GM18861 (cell line): ENCODE measurements around the gene CACNA1I.
"Not testable (repeated sequence)": the region's sequence is repeated elsewhere in the genome, so short reads cannot be mapped to it uniquely, and the experiment has no call there.

ENCODE experiments used
- ATAC-seq: cut with Tn5 transposase; IDR thresholded peaks from one replicate; pipeline ENCODE4 v1.9.1; 2021; ENCODE audit not compliant: unreplicated experiment

Gene CACNA1I

DNA sequence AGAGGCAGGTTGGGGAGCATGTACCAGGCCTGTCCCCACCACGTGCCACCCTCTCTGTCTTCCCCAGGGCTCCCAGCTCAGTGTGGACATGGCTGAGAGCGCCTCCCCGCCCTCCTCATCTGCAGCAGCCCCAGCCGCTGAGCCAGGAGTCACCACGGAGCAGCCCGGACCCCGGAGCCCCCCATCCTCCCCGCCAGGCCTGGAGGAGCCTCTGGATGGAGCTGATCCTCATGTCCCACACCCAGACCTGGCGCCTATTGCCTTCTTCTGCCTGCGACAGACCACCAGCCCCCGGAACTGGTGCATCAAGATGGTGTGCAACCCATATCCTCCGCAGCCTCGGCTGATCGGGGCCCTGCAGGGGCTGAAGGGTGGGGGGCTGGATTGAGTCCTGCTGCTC lies at the start of gene CACNA1I:
CACNA1I (plus strand) TSS at position 89 of the 400 bp plus-strand sequence; CDS start at position 89, 0 bp downstream.
- no peak for ATAC-seq

DNA sequence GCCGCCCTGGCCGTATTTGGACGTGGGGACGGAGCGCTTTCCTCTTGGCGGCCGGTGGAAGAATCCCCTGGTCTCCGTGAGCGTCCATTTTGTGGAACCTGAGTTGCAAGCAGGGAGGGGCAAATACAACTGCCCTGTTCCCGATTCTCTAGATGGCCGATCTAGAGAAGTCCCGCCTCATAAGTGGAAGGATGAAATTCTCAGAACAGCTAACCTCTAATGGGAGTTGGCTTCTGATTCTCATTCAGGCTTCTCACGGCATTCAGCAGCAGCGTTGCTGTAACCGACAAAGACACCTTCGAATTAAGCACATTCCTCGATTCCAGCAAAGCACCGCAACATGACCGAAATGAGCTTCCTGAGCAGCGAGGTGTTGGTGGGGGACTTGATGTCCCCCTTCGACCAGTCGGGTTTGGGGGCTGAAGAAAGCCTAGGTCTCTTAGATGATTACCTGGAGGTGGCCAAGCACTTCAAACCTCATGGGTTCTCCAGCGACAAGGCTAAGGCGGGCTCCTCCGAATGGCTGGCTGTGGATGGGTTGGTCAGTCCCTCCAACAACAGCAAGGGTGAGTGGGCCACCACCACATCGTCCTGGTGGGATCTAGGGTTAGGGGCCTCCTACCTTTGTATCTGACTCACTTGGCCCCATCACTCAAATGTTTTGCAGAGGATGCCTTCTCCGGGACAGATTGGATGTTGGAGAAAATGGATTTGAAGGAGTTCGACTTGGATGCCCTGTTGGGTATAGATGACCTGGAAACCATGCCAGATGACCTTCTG lies 49.3 kb upstream of the CACNA1I start:
- ATAC-seq, result not testable (repeated sequence)

DNA sequence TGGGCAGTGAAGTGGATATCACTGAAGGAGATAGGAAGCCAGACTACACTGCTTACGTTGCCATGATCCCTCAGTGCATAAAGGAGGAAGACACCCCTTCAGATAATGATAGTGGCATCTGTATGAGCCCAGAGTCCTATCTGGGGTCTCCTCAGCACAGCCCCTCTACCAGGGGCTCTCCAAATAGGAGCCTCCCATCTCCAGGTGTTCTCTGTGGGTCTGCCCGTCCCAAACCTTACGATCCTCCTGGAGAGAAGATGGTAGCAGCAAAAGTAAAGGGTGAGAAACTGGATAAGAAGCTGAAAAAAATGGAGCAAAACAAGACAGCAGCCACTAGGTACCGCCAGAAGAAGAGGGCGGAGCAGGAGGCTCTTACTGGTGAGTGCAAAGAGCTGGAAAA lies 48.5 kb upstream of the CACNA1I start:
- not testable (repeated sequence) for ATAC-seq

DNA sequence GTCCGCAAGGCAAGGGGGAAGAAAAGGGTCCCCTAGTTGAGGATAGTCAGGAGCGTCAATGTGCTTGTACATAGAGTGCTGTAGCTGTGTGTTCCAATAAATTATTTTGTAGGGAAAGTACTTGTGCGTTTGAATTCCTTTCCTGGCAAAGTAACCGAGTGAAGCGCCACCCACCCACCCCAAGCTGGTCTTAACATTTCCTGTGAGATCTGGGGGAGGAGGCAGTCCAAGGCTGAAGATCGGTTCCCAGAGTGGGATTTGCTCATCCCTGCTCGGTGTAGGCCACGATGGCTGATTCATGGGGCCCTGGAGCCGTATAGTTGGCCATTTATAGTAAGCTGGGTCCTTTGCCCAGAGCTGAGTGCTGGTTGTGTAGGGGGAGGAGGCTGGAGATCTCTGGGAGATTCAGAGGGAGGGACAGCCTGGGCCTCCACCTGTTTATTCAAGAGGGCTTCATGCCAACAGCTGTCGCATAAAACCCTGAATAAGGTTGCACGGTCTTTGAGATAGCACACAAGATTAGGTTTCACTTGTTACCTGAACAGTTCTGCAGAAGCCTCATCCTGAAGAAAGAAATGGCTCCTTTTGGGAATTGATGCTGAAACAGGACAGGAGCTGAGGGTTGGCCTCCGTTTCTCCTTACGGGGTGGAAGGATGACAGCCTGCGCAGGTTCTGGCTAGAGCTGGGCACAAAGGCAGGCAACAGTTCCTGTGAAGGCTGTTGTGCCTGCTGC lies 47.8 kb upstream of the CACNA1I start:
- no peak for ATAC-seq

DNA sequence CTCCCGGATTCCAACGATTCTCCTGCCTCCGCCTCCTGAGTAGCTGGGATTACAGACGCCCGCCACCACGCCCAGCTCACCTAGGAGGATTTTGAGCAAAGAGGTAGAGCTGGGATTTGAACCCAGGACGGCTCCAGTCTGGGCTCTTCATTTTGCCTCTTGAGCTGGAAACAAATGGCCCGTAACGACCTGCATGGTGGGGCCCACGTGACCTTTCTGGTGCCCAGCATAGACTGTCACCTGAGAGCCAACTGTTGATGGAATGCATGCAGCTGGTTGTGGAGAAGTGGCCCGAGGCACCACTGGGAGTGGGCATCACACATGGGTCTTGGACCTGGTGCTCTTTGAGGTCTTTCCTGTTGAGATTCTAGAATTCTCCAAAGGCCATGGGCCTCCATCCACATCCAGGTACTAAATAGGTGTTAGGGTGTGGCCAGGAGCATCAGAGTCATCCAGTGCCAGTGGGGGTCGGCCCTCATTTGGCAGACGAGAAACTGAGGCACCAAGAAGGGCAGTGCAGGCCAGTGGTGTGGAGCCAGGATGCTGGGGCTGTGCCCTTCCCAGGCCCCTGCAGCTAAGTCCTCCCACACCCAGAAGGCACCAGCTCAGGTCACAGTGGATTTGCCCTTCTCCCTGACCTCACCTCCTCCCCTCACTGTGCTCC lies 46.3 kb upstream of the CACNA1I start:
- ATAC-seq, result no peak

DNA sequence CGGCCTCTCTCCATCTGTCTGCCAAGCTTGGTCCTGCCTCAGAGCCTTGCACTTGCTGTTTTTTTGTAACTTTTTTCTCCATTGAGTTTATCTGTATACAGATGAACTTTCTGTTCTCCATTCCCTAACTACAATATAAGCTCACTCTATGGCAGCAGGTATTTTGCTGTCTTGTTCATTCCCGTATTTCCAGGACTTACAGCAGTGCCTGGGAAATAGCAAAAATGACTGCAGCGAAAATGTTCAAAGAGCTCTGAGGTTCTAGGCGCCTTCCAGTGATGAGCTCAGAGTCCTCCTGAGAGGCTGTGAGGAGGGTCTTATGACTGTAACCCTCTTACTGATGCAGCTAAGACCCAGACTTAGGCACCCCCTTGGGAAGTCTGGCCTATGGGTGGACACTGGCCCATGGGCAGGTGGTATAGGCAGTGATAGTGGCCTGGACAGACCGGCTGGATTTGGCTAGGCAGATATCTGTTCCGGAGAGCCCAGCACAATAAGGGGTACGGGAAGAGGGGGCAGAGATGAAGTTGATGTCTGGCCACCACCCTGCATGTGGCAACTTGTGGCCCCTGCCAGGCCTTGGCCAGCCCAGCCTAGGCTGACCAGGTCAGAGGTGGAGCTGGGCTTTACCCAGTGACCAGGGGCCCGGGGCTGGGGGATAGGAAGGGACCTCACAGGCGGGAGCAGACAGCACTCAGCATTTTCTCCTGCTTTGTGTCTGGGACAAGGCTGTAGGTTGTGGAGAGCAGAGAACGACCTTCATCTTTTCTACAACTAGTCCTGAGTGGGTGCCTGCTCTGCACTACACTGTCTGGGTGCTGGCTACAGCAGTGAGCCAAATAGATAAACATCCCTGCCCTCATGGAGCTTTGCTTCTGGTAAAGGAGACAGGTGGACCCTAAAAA lies 45.5 kb upstream of the CACNA1I start:
- ATAC-seq, result no peak

DNA sequence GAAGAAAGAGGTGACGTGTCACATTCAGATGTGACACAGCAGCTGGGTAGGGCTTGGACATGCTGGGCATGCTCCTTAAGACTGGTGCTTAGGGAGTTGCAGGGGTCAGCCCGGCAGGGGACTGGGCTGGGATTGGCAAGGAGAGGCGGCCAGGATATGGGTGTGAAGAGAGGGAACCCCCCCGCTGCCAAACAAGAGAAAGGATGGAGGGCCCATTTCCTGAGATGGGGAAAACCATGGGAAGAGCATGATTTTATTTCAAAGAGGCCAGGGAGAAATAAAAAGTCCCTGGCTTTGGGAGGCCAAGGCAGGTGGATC lies 44.9 kb upstream of the CACNA1I start:
- ATAC-seq, result no peak

DNA sequence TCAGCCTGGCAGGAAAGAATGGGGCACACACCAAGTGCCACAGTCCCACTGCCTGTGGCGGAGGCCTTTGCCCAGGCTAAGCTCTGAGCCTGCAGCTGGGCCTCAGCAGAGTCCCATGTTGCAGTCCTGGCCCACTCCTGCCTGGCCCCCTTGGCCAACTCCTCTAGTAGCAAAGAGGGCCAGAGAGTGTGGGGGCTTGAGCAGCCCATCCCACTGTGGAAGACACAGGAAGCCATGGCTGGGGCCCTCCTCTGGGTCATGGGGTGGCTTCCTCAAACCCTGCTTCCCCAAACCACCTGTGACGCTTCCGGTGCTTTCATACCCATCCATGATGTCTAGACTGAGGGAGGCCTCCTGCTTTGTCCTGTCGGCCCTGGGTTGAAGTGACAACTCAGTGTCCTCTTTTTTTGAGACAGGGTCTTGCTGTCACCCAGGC lies 43.8 kb upstream of the CACNA1I start:
- no peak for ATAC-seq

DNA sequence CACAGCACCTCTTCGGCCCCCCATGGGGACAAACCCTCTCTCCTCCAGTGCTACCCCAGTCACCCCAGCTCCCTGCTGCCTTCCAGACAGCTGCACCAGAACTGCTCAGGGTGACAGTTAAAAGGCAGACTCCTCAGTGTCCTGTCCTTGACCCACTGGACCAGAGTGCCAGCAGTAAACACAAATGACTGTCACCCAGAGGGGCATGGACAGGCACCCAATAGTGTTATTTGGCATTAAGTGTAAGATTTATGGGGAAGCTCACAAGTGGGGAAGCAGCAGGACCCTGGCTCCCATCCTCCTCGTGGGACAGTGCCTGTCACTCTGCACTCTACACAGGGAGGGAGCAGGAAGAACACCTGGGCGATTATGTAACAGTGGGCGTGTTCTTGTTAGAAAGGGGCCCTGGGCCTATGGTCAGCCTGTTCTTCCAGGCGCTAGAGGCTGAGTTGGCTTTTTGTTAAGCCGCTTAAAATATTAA lies 43.0 kb upstream of the CACNA1I start:
- ATAC-seq, result no peak

DNA sequence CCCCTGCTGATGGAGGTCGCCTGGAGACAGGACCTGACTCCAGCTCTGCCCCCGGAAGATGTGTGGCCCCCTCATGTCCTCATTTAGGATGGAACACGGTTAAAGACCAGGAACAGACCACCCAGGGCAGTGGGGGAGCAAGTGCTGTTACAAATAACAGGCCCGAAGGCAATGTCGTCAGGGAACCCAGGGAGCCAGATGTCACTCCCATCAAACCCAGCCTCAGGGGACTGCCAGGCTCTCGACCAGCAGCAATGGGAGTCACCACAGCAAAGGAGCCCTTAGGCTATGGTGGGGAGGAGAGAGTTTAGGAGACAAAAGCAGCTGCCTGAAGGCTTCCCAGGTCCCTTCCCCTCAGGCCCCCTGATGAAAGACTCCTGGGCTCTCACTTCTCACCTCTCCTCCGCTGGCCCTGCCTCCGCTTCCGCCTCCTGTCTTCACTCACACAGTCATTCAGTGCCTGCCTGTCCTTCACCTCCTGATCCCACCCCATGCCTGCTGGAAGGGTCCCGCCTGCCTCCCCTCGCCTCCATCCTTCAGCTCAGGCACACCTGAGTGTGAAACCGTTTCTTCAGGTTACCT lies 42.4 kb upstream of the CACNA1I start:
- no peak for ATAC-seq

DNA sequence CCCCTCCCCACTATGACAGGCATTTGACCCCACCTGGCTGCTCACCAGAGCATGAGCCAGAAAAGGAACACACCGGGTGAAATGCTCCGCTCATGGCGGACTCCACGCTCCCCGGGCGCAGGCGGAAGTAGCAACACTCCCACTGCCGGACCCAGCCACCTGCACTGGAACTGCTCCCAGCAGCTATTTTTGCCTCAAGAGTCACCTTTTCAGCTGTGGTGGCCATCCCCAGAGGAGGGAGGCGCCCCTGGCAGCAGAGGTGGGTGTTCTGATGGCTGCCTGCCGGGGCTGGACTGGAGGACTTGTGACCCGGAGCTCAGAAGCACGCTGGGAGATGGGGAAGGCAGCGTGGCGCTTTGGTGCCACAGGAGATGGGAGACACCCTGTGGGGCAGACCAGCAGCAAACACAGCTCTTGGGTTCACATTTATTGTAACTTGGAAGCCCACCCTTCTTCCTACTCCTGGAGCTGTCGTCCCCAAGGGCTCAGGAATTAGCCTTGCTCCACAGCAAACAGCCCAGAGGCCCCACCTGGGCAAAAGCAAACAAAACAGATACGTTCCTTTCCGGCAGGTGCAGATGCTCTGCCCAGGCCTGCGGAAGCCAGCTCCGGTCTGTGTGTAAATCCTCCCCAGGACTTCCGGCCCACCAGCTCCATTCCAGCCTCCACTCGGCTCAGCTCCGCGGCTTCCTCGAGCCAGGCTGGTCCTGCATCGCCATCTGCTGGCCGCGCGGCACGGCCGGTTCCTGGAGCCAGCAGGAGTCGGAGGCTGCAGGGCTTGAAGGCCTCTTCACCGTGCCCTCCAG lies 41.7 kb upstream of the CACNA1I start:
- ATAC-seq, result no peak

DNA sequence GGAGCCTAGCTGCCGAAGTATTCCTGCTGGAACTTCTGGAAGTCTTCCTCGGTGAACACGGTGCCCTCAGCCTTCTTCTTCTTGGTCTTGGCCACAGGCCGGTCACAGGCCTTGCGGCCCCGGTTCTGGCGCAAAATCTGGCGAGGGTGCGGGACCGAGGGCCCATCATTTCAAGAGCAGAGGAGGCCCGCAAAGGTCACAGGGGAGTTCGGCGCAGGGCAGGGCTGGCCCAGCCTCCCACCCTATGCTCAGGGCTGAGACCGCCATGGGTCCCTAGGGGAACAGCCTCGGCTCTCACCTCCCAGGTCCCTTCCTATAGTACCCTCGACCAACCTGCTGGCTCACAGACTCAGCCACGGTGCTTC lies 41.1 kb upstream of the CACNA1I start:
- ATAC-seq, result no peak

DNA sequence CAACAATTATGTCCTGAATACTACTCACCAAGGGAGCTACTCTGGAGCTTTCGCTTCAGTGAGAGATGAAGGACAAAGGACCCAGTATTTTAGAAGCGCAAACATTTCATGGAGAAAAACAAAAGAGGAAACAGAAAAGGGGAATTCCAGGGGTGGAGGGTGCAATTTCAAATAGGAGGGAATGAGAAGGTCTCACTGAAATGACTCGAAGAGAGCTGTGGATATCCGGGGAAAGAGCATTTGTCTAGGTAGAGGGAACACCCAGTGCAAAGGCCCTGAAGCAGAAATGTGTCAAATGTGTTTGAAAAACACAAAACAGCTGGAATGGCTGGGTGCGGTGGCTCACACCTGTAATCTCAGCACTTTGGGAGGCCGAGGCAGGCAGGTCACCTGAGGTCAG lies 40.4 kb upstream of the CACNA1I start:
- no peak for ATAC-seq

DNA sequence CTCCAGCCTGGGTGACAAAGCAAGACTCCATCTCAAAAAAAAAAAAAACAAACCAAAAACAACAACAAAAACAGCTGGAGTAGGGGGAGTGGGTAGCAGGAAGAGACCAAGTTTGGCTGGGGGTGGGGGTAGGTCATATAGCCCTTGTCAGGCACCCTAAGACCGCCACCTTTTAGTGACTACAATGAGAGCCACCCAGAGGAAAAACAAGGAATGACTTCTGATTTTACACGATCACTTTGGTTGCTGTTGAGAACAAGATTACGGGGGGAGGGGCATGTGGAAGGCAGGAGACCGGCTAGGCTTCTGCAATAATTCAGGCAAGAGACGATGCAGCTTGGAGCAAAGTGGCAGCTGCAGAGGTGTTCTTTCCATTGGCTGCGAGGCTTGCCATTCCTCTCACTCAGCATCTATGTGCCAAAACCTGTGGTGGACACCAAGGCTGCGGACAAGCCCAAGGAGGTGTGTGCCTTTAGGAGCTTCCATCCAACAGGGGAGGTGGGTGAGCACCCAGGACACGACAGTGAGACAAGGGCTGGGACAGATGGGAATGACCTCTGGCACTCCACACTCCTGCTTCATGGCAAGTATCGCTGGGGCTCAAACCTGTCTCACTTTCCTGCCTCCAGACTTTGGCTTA lies 39.7 kb upstream of the CACNA1I start:
- ATAC-seq, result no peak

DNA sequence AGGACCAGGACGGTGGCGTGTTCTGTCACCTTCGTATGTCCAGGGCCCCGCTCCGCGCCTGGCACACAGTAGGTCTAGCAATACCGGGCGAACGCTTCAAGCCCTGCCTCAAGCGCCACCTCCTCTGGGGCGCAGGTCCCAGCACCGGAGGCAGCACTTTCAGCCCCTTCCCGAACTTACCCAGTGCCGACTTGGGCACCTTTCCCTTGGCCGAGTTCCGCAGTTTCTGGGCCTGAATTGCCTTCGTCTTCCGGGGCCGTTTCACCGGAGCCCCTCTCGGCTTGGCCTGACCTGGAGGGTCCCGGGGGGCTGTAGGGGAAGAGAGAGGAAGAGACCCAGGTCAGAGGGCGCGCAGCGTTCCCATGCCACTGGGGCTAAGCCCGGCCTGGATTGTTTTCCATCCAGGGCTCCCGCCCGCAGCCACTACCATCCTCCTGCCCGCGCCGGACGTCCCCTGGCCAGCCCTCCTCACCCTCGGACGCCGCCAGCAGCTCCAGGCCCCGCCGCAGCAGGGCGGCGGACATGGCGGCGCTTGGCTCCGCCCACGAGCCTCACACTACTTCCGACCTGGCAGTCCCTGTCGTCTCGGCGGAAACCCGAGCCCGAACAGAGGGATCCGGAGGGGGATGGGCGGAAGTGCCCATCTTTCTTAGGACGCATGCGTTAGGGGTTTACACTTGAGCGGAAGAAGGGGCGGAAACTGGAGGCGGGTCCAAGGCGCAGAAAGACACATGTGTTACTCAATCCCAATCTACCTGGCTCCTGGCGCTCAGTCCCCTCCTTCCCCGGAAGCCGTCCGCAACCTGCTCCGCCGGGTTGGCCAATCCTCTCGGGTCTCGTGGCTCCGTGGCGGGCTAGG lies 38.1 kb upstream of the CACNA1I start, which contains the start of gene RPS19BP1:
RPS19BP1 (minus strand) TSS at position 534 of the 859 bp plus-strand sequence; CDS start at position 524, 10 bp downstream.
- ATAC-seq, result peak; percentile 69

DNA sequence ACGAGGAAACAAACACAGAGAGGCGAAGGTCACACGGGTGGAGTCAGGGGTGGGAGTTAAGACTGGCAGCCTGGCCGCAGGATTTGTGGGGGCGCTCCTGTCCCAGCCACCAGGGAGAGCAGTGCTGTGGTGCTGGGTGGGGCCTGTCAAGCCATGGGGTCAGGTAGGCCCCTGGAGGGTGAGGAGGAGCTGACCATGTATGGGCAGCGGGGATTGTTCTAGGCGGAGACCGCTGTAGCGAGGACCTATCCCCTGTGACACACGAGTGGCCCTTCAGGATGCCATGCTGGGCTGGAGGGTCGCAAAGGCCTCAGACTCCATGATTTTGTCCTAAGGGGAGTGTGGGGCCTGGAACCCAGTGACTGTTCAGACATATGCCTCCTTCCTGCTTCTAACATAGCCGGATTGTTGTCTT lies 36.5 kb upstream of the CACNA1I start:
- no peak for ATAC-seq

DNA sequence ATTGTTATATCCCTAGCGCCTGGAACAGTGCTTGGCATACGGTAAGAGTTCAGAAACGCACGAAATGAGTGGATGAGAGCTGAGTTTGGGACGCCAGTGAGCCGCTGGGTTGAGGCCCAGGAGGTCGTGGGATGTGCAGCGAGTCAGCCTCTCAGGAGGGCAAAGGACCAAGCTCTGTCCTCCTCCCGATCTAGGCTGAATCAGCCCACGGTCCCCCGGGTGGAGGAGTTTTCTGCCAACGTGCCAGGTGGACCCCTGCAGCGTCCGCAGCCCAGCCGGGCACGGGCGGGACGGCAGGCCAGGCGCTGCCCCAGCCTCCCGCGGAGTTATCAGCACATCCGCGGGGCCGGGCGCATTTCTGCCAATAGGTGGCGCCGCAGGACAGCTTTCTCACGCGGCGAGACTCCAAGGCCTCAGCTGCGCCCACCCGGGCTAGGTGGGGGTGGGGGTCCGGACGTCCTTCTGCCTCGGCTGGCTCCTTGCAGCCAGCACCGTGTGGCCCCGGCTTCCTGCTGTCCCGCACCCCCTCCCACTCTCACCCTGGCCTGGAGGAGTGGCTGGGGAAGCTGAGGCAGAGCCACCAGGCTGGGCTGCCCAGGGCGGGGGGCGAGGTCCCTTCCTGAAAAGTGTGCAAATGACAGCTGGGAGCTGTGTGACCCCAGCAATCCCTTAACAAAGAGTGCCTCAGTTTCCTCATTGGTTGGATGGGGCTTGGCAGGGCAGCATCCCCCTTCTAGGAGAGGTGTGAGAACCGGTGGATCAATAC lies 35.8 kb upstream of the CACNA1I start:
- ATAC-seq, result no peak
